Fibroblast of peridontal ligament (primary cell): ENCODE measurements around the gene TTBK1.

Source experiments
- DNase-seq: peaks from one replicate; pipeline ENCODE4 v3.0.0-alpha.2; 2010; ENCODE audit errors: extremely low read depth

The TTBK1 gene

DNA sequence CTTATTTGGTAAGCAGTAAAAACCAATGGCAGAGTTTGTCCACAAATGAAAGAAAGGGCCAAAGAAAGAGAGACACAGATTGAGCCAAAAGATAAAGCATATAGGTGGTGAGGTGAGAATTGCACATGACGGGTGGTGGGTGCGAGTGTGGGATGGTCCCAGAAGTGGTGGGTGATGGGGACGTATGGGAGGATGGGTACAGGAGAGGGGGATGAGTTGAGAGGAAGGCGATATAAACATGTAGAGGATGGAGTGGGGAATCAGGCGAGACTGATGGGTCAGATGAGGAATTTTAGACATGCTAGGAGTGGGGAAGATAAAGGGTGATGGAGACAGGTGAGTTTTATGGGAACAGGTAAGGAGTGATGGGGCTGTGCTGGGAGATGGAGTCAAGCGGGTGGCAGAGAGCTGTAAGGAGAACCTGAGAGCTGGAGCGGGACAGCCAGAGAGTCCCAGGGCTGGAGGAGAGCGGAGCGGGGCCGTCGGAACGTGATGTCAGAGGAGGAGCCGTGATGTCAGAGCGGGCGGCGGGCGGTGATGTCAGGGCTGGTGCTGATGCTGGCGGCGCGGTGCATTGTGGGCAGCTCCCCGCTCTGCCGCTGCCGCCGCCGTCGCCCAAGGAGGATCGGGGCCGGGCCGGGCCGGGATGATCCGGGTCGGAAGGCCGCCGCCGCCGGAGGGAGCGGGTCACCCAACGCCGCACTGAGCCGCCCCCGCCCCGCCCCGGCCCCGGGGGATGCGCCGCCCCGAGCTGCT lies at the start of gene TTBK1:
TTBK1 (plus strand) TSS at position 574 of the 756 bp plus-strand sequence. CDS start 3,180 bp downstream, outside the sequence.
- no peak for DNase-seq

DNA sequence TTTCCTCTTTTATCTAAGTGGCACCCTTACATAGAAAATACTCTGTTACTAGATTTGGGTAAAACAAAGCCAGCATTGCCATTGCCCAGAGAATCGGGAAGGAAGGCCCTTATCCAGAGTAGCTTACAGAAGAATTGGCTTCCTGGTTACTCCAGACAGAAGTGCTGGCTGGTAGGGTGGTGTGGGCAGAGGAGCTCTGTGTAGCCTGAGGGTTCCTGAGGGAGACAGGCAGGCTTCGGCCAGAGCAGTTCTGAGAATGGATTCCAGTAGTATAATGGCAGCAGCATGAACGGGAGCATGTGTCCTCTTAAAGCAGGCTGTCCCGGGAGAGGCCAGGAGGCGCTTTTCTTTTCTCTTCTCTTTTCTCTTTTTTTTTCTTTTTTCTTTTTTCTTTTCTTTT lies 49.4 kb upstream of the TTBK1 start:
- DNase-seq, result no peak

DNA sequence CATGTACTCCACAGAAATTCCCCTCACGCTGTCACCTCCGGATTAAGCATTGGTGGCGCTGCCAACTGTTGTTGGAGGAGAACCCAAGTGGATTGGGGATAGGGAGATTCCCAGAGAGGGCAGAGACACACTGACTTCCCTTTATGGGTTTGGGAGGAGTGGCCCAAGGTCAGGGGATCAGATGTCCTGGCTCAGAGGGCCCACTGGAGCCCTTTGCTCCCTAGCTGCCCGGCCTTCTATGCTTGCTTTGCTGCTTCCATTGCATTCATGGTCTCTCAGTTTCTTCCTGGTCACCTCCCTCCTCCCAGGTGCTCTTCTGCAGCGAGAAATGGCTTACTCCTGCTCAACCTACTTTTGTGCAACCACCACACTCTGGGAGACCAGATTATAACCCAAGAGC lies 46.9 kb upstream of the TTBK1 start:
- DNase-seq, result no peak

DNA sequence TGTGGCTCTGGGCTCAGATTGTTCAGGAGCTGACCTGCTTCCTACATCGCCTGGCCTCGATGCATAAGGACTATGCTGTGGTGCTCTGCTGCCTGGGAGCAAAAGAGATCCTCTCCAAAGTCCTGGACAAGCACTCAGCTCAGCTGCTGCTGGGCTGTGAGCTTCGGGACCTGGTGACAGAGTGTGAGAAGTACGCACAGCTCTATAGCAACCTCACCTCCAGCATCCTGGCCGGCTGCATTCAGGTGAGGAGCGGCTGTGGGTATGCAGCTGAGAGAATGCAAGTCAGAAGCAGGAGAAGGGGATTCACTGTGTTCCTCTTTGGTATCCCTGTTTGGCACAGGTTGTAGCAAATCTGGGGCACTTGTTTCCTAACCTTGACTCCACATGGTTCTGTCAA lies 43.4 kb upstream of the TTBK1 start:
- no peak for DNase-seq

DNA sequence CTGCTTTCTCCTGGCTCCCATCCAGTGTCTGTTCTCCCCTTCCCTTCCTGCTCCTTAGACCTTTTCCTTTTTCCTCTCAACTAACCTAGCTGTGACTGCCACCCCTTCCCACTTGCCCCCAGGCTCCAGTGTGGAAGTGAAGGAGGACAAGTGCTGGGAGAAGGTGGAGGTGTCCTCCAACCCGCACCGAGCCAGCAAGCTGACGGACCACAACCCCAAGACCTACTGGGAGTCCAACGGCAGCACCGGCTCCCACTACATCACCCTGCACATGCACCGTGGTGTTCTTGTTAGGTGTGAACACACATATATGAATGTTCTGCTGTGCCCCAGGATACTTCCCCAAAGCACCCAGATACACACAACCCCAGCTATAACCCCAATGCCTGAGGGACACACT lies 42.7 kb upstream of the TTBK1 start:
- DNase-seq, result no peak

DNA sequence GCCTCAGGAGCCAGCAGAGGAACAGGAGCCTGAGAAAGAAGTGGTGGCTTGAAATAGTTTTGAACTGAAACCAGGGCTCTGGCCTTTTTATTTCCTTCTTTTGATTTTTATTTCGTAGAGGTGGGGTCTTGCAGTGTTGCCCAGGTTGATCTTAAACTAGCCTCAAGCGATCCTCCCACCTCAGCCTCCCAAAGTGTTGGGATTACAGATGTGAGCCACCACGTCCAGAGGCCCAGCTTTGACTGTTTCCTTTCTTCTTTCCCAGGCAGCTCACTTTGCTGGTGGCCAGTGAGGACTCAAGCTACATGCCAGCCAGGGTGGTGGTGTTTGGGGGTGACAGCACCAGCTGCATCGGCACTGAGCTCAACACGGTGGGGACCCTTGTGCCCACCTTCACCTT lies 40.8 kb upstream of the TTBK1 start:
- no peak for DNase-seq

DNA sequence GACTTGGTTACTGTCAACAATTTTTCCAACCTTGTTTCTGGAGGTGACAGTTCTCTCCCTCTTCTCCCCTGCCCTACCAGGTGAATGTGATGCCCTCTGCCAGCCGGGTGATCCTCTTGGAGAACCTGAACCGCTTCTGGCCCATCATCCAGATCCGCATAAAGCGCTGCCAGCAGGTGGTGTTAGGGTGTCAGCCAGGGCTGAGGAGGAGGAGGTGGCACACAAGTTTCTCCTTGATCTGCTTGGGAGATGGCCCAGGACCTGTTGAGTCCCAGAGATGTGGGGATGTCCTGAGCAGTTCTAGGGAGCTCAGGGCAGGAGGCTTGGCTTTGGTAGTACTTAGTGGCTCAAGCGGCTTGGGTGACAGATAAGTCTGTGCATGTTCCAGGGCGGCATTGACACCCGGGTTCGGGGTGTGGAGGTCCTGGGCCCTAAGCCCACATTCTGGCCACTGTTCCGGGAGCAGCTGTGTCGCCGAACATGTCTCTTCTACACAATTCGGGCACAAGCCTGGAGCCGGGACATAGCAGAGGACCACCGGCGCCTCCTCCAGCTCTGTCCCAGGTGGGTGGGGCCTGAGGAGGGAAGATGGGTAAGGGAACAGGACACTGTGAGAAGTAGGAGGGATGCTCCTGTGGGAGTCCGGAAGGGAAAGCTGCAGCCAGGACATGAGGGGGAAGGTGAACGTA lies 40.1 kb upstream of the TTBK1 start:
- DNase-seq, result no peak

DNA sequence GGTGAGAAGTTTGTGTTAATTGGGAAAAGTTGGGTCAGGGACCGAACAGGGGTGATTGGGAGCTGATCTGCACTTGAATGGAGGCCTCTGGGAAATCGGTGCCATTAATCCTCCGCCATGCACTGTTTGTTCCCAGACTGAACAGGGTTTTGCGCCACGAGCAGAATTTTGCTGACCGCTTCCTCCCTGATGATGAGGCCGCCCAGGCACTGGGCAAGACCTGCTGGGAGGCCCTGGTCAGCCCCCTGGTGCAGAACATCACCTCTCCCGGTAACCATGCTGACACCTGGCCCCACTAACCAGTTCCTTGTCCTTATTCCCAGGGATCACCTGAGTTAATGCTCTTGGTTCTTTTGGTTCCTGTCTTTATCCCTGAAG lies 39.6 kb upstream of the TTBK1 start:
- no peak for DNase-seq

DNA sequence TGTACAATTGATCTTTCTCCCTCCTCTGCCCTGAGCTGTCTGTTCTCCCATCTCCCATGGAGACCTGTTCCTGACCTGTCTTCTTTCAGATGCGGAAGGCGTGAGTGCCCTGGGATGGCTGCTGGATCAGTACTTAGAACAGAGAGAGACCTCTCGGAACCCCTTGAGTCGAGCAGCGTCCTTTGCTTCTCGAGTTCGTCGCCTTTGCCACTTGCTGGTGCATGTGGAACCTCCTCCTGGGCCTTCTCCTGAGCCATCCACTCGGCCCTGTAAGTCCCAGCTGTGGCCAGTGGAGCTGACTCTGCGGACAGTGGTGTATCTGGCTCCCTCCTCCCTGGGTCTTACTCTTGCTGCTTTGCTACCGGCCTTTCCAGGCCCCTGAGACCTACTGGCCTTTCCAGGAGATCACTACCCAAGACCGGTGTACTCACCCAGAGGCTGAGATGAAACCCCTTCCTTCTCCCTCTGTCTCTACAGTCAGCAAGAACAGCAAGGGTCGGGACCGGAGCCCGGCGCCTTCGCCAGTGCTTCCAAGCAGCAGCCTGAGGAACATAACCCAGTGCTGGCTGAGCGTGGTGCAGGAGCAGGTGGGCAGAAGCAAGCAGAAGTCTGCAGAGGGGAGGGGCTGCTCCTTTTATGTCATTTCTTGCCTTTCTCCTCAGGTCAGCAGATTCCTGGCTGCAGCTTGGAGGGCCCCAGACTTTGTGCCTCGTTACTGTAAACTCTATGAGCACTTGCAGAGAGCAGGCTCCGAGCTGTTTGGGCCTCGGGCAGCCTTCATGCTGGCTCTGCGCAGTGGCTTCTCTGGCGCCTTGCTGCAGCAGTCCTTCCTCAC lies 38.8 kb upstream of the TTBK1 start:
- no peak for DNase-seq

DNA sequence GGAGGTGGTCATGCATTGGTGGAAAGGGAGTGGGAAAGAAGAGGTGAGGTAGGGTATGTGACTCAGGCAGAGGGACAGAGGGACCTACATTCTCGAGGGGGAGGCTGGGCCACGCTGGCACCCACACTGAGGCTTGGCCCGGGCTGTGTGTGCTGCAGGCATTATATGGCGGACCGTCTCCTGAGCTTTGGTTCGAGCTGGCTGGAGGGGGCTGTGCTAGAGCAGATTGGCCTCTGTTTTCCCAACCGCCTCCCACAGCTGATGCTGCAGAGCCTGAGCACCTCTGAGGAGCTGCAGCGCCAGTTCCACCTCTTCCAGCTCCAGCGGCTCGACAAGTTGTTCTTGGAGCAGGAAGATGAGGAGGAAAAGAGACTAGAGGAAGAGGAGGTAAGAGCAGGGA lies 37.4 kb upstream of the TTBK1 start:
- no peak for DNase-seq

DNA sequence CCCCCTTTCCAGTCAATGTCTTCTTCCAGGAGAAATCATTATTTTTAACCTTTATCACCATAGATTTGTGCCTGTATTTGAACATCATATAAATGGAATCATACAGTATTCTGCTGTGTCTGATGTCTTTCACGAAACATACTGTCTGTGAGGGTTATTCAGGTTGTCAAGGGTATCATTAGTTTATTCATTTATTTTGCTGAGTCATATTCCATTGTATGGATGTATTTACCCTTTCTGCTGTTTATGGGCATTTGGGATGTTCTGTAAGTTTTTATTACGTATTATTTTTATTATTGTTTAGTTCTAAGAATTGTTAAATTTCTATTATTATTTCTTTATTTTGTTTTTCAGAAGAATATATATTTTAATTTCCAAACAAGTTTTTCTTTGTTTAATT lies 36.0 kb upstream of the TTBK1 start:
- no peak for DNase-seq

DNA sequence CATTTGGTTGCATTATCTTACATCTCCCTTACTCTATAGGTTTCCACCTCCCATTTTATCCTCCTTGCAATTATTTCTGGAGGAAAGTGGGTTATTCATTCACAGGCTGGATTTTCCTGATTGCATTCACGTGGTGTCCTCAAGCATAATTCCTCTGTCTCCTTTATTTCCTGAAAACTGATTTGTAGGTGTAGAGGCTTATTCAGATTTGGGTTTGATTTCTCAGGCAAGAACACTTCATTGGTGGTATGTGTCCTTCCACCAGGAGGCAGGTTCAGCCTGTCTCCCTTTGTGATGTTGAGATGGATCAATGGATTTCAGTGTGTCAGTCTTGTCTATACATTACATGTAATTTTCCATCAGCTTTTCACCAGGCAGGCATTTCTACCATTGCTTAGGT lies 31.3 kb upstream of the TTBK1 start:
- DNase-seq, result no peak

DNA sequence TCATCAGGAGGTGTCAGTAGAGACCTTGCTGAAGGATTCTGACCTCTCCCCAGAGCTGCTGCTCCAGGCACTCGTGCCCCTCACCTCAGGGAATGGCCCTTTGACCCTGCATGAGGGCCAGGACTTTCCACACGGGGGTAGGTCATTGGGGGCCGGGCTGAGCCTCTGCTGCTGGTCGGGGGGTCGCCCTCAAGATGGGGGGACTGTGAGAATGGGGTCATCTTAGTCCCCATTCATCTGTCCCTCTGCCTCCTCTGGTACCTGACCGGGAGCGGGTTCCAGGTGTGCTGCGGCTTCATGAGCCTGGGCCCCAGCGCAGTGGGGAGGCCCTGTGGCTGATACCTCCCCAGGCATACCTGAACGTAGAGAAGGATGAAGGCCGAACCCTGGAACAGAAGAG lies 29.9 kb upstream of the TTBK1 start:
- no peak for DNase-seq

DNA sequence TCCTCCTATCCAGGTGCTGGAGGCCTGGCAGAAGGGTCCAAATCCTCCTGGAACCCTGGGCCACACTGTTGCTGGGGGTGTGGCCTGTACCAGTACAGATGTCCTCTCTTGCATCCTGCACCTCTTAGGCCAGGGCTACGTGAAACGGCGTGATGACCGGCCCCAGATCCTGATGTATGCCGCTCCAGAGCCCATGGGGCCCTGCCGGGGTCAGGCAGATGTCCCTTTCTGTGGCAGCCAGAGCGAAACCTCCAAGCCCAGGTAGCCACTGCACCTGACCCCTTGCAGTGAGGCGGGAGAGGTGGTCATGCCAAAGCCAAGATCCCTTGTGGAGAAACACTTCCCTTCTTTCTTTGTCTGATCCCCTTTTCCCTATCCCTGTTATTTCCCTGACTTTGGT lies 28.2 kb upstream of the TTBK1 start:
- DNase-seq, result no peak

DNA sequence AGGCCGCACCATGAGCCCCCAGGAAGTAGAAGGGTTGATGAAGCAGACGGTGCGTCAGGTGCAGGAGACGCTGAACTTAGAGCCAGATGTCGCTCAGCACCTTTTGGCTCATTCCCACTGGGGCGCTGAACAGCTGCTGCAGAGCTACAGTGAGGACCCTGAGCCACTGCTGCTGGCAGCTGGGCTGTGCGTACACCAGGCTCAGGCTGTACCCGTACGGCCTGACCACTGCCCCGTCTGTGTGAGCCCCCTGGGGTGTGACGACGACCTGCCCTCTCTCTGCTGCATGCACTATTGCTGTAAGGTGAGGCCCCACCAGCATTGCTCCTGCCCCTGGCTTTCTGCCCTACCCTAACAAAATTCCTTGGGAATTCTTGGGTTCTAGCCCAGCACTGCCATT lies 27.1 kb upstream of the TTBK1 start:
- DNase-seq, result no peak

DNA sequence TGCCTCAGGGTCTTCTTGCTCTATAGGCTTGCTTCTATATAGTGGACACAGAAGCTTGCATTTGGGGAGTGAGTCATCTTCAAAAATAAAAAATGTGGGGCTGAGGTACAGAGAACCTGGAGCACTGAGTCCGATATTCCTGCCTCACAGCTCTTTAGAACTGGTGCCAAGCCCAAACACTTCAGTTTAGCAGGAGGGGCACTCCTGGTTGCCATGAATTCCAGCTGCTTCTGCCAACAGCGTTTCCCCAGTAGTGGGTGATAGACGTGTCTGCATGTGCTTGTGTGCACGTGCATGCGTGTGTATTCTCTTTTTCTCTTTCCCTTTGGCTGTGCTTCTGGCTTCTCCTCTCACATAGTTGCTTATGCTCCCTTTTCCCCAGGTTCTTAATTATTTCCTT lies 25.9 kb upstream of the TTBK1 start:
- DNase-seq, result no peak

DNA sequence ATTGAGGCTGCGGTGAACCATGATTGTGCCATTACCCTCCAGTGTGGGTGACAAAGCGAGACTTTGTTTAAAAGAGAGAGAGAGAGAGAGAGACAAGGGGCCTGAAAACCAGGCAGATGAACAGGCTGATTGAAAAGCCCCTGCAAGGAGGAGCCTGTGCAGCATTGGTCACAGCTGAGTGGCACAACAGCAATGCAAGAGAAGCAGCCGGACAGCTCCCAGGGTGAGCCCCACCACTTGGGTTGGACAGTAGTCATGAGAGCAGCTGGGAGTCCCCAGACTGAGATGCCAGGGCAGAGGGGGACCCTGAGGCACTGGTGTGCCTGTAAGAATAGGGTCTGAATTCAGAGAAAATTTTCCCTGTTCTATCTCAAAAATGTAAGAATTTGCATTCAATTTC lies 24.2 kb upstream of the TTBK1 start:
- no peak for DNase-seq

DNA sequence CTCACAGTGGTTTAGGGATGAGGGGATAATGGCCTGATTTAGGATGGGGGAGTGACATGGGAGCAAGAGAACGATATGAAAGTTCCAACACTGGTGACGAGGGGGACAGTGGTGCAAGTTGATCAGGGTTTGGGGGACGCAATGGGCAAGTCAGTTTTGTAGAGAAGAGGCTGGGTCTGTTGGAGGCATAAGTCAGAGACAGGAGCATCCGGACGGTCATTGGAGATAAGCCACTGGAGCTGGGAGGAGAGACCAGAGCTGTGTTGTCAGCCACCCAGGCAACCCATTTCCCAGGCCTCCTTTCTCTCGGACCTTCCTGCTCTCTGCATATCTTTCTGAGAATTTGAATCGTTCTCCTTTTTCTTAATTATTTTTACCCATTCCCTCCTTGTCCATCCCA lies 23.5 kb upstream of the TTBK1 start:
- no peak for DNase-seq

DNA sequence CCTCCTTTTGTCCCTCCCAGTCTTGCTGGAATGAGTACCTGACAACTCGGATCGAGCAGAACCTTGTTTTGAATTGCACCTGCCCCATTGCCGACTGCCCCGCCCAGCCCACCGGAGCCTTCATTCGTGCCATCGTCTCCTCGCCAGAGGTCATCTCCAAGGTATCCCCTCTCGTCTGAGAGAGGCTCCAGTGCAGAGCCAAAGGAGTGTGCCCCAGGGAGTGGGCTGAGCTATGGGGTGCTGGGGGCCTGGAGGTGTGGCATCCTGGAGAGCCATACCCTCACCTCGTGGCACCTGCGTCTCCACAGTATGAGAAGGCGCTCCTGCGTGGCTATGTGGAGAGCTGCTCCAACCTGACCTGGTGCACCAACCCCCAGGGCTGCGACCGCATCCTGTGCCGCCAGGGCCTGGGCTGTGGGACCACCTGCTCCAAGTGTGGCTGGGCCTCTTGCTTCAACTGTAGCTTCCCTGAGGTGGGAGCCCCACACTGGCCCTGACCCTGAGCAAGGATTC lies 22.8 kb upstream of the TTBK1 start:
- no peak for DNase-seq

DNA sequence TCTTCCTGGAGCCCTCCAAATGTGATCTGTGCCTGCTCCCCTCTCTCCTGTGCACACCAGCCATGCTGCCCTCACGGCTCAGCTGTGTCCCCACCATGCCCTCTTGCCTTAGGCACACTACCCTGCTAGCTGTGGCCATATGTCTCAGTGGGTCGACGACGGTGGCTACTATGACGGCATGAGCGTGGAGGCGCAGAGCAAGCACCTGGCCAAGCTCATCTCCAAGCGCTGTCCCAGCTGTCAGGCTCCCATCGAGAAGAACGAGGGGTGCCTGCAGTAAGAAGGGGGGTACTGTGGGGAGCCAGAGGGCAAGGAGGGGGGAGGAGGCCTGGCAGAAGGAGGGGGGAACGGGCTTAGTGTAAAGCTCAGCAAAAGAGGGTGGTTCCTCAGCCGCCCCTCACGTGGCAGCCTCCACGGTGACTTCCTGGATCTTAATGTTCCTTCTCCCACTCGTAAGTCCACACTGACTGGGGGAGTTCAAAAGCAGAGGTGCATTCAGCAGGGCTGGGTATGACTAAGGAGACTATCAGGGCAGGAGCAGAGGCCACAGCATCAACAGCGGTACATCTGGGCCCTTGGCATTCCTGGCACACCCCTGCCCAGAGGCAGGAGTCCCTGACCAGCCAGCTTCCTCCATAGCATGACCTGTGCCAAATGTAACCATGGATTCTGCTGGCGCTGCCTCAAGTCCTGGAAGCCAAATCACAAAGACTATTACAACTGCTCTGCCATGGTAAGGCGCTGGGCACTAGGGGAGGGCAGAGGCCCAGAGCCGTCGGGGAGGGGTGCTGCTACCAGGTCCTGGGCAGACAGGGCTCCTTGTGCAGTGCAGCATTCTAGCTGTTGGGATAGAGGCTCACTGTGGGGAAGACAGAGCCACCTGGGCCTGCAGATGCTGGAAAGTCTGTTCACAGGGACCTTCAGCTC lies 22.0 kb upstream of the TTBK1 start:
- DNase-seq, result no peak

DNA sequence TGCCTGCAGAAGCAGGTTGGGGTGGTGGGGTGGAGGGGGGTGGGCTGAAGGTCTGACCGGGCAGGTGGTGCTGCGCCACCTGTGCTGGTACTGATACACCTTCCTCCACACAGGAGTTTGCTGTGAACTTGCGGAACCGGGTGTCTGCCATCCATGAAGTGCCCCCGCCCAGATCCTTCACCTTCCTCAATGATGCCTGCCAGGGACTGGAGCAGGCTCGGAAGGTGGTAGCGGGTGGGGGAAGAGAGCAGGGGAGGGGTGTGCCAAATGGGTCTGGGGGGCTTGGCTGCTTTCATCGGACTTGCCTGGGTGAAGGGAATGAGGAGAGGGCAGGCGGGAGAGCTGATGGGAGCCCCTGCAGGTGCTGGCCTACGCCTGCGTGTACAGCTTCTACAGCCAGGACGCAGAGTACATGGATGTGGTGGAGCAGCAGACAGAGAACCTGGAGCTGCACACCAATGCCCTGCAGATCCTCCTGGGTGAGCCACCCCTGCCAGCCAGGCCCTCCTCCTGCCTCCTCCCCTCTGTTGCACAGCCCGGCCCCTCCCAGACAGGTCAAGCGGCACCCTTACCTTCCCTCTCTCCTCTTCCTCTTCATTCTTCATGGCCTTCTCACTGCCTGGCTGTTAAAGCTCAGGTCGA lies 20.7 kb upstream of the TTBK1 start:
- no peak for DNase-seq
